Activated naive CD8-positive, alpha-beta T cell treated with anti-CD3 and anti-CD28 coated beads, Interleukin-2, amount 50 U/mL, for 24 hours (primary cell): ENCODE data around the gene LIF.

Experiments used
- ATAC-seq: fragments of 150-1000 bp; cut with Tn5 transposase; one replicate; pipeline ENCODE4 v1.10.0; 2021
- DNase-seq: peaks from one replicate; pipeline ENCODE4 v3.0.0; 2021
- H3K27ac Mint-ChIP-seq: one replicate; pipeline ENCODE4 v1.8.0; 2021; ENCODE audit warnings: mild to moderate bottlenecking, mixed read lengths
- H3K27me3 Mint-ChIP-seq: one replicate; pipeline ENCODE4 v1.8.0; 2021; ENCODE audit warnings: mixed read lengths
- H3K36me3 Mint-ChIP-seq: one replicate; pipeline ENCODE4 v1.8.0; 2021; ENCODE audit warnings: low read depth, mixed read lengths
- H3K4me1 Mint-ChIP-seq: one replicate; pipeline ENCODE4 v1.8.0; 2021; ENCODE audit warnings: mixed read lengths
- H3K4me3 Mint-ChIP-seq: one replicate; pipeline ENCODE4 v1.8.0; 2021; ENCODE audit warnings: mild to moderate bottlenecking, moderate library complexity, mixed read lengths
- H3K9me3 Mint-ChIP-seq: one replicate; pipeline ENCODE4 v1.8.0; 2021; ENCODE audit warnings: mixed read lengths

Gene LIF

DNA sequence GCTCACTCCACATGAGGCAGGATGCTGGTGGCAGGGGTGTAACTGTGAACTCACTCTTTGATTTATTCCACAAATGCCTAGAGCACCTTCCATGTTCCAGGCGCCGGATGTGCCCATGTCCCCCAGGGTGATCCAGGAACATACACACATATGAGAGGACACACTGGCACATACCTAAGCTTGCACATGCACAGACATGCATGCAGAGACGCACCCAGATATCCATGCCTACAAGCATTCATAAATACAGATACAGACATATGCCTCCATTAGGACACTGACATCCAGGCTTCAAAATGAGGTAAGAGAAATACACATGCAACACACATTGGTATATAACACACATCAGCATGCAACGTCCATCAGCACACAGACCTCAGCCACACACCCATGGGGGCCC lies 15.6 kb upstream of the LIF start:
- ATAC-seq, result no peak
- Mint-ChIP-seq H3K4me3 (peak overlapping the region; percentile 96), H3K9me3 (no peaks in the 10 kb centered on the region), H3K36me3 (peaks cover 27% of the 10 kb centered on the region), H3K27ac (peak overlapping the region; percentile 59), H3K4me1 (peaks cover 33% of the 10 kb centered on the region), H3K27me3 (no peaks in the 10 kb centered on the region)
- no peak for DNase-seq

DNA sequence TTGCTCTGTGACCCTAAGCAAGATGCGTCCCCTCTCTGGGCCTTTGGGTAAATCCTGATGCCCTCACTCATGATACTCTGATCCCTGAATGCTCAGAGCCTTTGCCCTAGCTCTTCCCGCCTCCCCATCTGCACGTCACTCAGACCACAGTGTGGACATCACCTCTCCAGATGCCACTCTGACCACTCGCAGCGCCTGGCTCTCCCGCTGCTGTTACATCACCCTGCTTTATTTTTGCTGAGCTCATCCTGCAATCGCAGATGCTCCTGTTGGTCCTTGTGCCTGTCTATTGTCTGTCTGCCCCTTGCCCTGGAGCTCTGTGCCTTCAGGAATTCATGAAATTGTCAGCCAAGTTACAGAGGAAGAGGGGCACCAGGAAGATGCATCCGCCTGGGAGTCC lies 14.6 kb upstream of the LIF start:
- no peak overlapping the region for H3K27ac Mint-ChIP-seq
- ATAC-seq, result no peak
- no peak for DNase-seq
- H3K4me1 Mint-ChIP-seq, result peaks cover 28% of the 10 kb centered on the region
- H3K27me3 Mint-ChIP-seq, result no peaks in the 10 kb centered on the region
- no peak overlapping the region for H3K4me3 Mint-ChIP-seq
- no peaks in the 10 kb centered on the region for H3K9me3 Mint-ChIP-seq
- peaks cover 24% of the 10 kb centered on the region for H3K36me3 Mint-ChIP-seq

DNA sequence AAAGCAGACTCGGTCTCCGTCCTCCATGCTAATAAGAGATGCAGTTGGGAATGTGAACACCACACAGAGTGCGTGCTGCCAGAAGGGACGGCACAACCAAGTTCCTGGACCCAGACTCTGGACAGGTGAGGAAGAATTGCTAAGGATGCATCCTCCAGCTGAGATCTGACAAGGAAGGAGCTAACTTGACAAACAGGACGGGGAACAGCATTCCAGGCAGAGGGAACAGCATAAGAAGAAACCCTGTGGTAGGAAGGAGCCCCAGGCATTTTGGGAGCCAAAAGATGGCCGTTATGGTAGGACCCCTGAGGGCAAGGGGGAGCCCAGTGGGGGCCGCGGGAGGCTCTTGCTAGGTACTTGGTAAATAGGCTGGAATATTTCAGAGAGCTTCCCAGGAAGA lies 14.1 kb upstream of the LIF start:
- Mint-ChIP-seq H3K9me3 (no peaks in the 10 kb centered on the region), H3K27ac (no peak overlapping the region)

DNA sequence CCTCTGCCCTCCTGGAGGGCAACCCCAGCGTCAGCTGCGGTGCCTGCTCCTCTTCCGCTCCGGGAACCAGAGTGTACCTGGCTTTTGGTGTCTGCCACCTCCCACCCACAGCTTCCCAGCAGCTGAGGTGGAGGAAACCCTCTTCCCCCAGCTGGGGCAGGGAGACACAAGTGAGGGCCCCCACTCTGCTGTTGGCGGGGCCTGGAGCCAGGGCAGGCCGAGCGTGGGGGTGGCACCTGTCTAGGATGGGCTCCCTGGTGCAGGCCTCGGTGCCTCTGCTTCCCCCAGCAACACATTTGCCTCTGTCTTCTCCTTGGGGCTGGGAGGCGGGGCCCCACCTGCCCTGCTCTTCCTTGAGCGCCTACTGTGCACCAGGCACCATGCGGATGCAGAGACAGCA lies 13.7 kb upstream of the LIF start:
- H3K4me3 Mint-ChIP-seq, result no peak overlapping the region
- DNase-seq, result no peak
- H3K9me3 Mint-ChIP-seq, result no peaks in the 10 kb centered on the region
- no peaks in the 10 kb centered on the region for H3K27me3 Mint-ChIP-seq
- peaks cover 24% of the 10 kb centered on the region for H3K4me1 Mint-ChIP-seq
- ATAC-seq, result no peak
- H3K36me3 Mint-ChIP-seq, result peaks cover 18% of the 10 kb centered on the region
- H3K27ac Mint-ChIP-seq, result no peak overlapping the region

More for the DNA sequence above, 14.1 kb upstream of the LIF start:
- H3K36me3 Mint-ChIP-seq, result peaks cover 21% of the 10 kb centered on the region
- H3K4me1 Mint-ChIP-seq, result peaks cover 25% of the 10 kb centered on the region
- no peak for DNase-seq
- no peaks in the 10 kb centered on the region for H3K27me3 Mint-ChIP-seq
- H3K4me3 Mint-ChIP-seq, result no peak overlapping the region
- no peak for ATAC-seq

DNA sequence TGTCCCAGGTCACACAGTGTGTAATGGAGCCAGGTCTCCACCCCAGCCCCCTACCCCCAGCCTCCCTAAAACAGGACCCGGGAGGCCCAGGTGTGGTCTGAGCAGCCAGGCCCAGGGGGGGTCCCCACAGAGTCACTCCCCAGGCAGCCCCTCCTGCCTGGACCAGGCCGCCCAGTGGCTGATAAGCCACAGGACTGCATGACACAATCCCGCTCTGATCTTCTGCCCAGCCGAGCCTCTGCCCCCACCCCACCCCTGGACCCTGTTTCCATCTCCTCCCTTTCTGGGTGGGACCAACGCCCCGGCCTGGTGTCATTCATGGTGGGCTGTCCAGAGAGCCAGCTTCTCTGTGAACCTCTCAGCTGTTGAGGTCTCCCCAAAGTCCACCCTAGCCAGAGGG lies 7.8 kb upstream of the LIF start:
- Mint-ChIP-seq H3K9me3 (no peaks in the 10 kb centered on the region), H3K4me3 (no peak overlapping the region), H3K4me1 (peaks cover 36% of the 10 kb centered on the region), H3K27ac (no peak overlapping the region), H3K27me3 (no peaks in the 10 kb centered on the region), H3K36me3 (no peaks in the 10 kb centered on the region)
- ATAC-seq (no peak), DNase-seq (no peak)

DNA sequence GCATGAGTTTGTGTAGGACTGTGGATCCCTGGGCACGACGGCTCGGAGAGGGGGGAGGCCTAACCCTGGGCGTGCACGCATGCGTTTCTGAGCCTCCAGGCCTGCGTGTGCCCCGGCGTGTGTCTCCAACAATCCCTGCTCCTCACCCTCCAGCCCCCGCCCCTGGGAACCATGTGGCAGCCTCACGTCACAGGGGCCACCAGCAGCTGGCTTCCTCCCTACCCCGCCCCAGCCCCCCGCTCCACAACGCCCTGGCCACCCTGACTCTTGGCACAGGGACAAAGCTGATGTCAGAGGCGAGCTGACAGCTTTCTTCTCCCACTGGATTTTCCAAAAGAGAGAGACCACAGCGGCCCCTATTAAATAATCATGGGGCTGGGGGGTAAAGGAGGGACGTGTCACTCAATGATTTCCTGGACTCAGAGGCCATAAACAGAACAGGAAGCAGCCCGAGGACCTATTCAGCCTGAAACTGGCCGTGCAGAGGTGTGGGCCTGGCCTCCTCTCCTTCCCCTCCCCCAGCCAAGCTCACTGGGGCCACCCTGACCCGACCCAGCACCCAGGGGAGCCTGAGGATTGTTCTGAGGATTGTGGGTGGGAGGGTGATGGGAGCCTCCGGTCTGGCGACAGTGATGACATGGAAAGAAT lies 6.8 kb upstream of the LIF start:
- peaks cover 40% of the 10 kb centered on the region for H3K4me1 Mint-ChIP-seq
- H3K36me3 Mint-ChIP-seq, result no peaks in the 10 kb centered on the region
- peak overlapping the region; percentile 59 for H3K27ac Mint-ChIP-seq
- H3K27me3 Mint-ChIP-seq, result no peaks in the 10 kb centered on the region
- ATAC-seq (no peak), DNase-seq (no peak)
- H3K9me3 Mint-ChIP-seq, result no peaks in the 10 kb centered on the region
- H3K4me3 Mint-ChIP-seq, result no peak overlapping the region

DNA sequence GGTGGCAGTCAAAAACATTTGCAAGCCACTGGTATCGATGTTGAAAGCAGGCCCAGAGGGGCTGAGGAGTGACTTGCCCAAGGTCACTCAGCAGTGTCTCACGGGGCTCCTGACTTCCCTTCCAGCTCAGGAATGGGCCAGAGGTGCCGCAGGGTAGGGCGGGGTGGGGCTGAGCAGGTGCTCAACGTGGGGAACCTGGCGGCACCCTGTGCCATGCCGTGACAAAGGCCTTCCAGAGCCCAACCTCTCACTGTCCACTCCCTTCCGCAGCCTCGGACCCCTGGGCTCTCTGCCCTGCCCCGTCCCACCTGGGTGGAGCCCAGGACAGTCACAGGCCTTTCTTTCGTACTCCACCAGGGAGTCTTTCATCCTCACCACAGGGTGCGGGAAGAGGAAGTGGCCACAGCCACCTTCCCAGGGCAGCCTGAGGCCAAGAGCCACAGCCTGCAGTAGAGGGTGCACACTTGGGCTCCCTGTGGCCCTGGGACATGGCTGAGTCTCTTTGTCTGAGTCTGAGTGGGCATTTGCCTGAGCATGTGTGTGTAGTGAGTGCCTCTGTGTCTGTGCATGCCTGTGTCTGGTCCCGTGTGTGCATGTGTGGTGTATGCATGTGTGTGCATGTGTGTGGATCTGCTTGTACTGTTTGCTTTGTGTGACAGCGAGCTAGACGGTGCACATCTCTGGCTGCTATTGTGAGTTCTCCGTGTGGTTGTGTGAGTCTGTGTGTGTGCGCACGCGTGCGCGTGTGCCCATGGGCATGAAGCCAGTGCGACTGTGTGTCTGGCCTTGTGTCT lies 6.0 kb upstream of the LIF start:
- no peak for ATAC-seq
- no peak for DNase-seq
- Mint-ChIP-seq H3K27me3 (no peaks in the 10 kb centered on the region), H3K9me3 (no peaks in the 10 kb centered on the region), H3K36me3 (no peaks in the 10 kb centered on the region), H3K4me1 (peaks cover 48% of the 10 kb centered on the region), H3K27ac (peak overlapping the region; percentile 59), H3K4me3 (no peak overlapping the region)

DNA sequence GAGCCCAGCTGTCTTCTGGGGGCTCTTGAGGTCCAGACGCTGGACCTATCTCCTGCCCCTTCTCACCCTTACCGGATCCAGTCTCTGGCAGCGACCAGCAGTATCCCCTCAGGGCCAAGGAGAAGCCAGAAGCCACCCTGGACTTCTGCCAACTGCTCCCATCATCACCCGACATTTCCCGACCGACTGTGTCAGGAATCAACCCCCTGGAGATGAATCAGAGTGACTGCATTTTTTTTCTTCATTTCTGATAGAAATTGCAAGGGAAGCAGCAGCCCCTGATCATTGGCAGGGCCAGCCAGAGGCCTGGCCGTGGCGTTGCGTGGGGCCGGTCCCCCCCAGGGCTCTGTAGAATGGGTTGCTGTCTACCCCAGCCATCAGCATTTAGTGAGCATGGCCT lies 5.2 kb upstream of the LIF start:
- Mint-ChIP-seq H3K4me3 (no peak overlapping the region), H3K4me1 (peaks cover 56% of the 10 kb centered on the region), H3K27me3 (no peaks in the 10 kb centered on the region), H3K27ac (peak overlapping the region; percentile 19), H3K9me3 (no peaks in the 10 kb centered on the region), H3K36me3 (no peaks in the 10 kb centered on the region)
- DNase-seq (no peak), ATAC-seq (no peak)

DNA sequence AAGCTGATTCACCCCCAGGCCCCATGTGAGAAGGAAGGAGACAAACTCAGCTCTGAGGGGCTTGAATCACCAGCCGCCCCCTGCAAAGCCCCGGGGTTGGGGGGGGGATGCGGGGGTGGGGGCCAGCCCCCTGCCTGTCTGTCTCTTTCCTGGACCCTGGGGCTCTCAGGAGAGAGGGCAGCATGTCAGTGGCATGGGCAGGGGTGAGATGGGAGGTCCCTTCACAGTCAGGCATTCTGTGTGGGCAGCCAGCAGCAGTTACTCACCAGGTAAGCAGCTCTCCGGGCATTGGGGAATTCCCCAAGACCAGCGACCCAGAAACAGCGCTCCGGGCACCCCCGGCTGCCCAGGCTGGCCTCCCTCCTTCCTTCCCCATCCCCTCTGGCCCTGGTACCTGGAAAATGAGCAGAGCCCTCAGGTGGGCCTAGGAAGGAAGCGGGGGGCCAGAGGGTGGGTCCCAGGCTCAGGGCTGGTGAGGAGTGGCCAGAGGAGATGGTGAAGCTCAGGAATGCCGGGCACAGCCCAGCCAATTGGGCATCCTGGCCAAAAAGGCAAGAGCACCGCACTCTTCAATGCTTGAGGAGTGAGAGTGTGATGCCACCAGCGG lies 4.2 kb upstream of the LIF start:
- DNase-seq (peak; percentile 69), ATAC-seq (peak; percentile 63)
- Mint-ChIP-seq H3K27me3 (no peaks in the 10 kb centered on the region), H3K27ac (peak overlapping the region; percentile 80), H3K4me3 (no peak overlapping the region), H3K4me1 (peaks cover 60% of the 10 kb centered on the region), H3K36me3 (peaks cover 4% of the 10 kb centered on the region), H3K9me3 (no peaks in the 10 kb centered on the region)

DNA sequence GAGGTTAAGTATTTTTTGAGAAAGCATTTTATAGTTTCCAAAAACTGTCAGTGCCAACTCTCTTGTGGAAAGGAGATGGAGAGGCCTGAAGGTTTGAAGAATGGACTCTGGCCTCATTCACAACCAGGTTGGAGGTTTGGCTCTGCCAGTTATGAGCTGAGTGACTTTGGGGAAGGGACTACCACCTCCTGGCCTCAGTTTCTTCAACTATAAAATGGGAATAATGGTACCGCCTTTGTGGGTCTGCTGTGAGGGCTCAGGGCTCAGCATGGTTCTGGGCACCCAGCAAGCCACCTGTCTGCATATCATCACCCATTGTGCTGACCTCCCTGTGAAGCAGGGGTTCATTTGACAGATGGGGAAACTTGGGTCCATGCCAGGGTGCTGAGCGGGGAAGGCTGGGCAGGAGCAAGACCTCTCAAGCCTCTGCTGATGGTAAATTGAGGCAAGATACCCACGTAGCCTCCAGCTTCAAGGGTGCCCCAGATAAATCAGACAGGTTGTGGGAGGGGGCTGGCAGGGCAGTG lies 3.5 kb upstream of the LIF start:
- H3K9me3 Mint-ChIP-seq, result no peaks in the 10 kb centered on the region
- H3K4me3 Mint-ChIP-seq, result no peak overlapping the region
- H3K4me1 Mint-ChIP-seq, result peaks cover 62% of the 10 kb centered on the region
- H3K36me3 Mint-ChIP-seq, result peaks cover 9% of the 10 kb centered on the region
- no peaks in the 10 kb centered on the region for H3K27me3 Mint-ChIP-seq
- peak overlapping the region; percentile 80 for H3K27ac Mint-ChIP-seq
- ATAC-seq (no peak), DNase-seq (no peak)

DNA sequence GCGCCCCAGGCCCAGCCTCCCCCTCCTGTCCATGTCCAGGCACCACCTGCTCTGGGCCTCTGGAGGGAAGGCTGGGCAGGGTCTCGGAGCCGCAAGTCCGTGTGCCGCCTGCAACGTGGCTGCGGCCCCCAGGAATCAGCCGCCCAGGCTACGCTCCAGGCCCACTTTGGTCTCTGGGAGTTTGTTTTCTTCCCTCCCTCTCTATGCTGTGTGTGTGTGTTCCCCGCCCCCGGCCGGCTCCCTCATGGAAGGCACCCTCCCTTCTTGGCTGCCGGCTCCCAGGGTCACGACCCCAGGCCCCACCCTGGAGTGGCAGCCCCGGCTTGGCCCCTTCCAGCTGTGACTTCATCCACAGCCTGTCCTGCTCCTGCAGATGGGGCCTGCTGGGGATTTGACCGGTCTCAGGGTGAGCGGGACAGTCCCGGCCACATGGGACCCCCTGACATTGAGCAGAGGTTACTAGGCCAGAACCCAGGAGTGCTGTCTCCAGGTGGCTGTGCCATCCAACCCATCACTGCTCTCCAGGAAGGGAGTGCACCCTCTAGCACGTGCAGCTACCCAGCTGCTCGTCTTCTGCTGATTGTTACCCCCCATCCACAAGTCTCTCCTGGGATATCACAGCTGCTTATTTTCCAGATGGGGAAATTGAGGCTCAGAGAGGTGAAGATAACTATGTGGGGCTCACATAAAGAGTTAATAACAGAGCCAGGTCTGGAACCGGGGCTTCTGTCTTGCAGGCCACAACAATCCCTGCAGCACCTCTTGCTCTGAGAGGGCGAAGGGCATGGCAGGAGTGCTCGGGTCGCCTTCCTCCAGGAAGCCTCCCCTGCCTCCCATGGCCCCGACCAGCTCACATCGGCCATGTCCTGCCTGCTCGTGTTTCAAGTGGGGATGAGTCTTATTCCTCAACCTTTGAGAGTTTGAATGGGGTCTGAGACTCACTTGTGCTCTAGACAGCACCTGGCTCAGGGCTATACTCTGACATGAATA lies 2.8 kb upstream of the LIF start:
- no peaks in the 10 kb centered on the region for H3K27me3 Mint-ChIP-seq
- H3K27ac Mint-ChIP-seq, result peak overlapping the region; percentile 80
- peaks cover 70% of the 10 kb centered on the region for H3K4me1 Mint-ChIP-seq
- ATAC-seq, result no peak
- peaks cover 16% of the 10 kb centered on the region for H3K36me3 Mint-ChIP-seq
- no peak for DNase-seq
- H3K9me3 Mint-ChIP-seq, result no peaks in the 10 kb centered on the region
- H3K4me3 Mint-ChIP-seq, result no peak overlapping the region

DNA sequence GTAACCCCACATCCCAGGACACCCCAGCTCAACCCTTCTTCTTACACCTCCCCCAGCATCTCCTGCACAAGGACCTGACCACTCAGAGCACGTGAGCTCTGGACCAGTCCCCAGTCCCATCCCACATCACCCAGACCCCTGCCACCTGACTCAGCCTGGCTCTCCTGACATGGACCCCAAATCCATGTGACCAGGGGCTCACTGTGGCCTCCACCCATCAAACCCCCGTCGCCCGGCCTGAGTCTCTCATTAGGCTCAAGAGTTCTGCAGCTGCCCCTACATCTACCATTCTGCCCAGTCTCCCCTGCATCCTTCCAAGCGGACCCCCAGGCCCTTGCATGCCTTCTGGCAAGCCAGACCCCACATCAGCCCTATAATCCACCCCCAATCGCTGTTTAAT lies 1.9 kb upstream of the LIF start:
- Mint-ChIP-seq H3K4me3 (no peak overlapping the region), H3K36me3 (peaks cover 25% of the 10 kb centered on the region), H3K27ac (peak overlapping the region; percentile 73), H3K9me3 (no peaks in the 10 kb centered on the region), H3K27me3 (no peaks in the 10 kb centered on the region), H3K4me1 (peaks cover 76% of the 10 kb centered on the region)
- ATAC-seq (no peak), DNase-seq (no peak)

DNA sequence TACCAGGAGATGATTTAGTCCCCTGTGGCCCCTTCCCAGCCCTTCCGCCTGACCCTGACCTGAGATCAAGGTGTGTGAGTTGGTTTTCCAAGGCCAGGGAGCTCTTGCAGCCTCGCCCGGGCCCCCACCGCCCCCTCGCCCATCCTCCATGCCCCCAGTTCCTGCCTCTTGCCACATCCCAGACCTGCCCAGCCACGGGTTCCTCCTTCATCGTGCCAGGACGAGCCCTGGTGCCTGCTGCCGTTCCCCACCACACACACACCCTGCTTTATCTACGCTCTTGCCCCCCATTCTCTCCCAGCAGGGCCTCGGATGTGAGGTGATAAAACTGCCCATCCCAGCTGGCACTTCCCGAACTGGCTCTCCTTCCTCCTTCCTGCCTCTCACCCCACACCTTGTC lies 1.4 kb upstream of the LIF start:
- H3K27ac Mint-ChIP-seq, result peak overlapping the region; percentile 91
- ATAC-seq (no peak), DNase-seq (no peak)
- no peaks in the 10 kb centered on the region for H3K27me3 Mint-ChIP-seq
- peaks cover 78% of the 10 kb centered on the region for H3K4me1 Mint-ChIP-seq
- peak overlapping the region; percentile 91 for H3K4me3 Mint-ChIP-seq
- H3K9me3 Mint-ChIP-seq, result no peaks in the 10 kb centered on the region
- H3K36me3 Mint-ChIP-seq, result peaks cover 29% of the 10 kb centered on the region

DNA sequence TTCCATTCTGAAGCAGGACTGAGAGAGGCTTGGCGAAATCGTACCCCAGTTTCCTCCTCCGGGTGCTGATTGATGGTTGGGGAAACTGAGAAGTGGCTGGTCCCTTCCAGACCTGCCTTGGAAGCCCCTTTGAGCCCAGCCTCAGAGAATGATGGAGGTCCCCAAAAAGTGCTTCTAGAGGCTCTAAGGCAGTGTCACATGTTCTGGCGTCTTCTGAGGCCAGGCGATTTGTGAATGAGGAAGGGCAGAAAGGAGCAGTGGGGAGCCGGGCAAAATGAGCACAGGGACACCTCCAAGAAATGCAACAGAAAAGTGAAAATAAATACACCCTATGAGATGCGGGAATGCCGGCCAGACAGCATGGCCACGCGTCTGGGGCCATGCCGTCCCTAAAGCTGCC lies 1.0 kb upstream of the LIF start:
- DNase-seq (no peak), ATAC-seq (no peak)
- Mint-ChIP-seq H3K4me1 (peaks cover 78% of the 10 kb centered on the region), H3K27me3 (no peaks in the 10 kb centered on the region), H3K9me3 (no peaks in the 10 kb centered on the region), H3K36me3 (peaks cover 33% of the 10 kb centered on the region), H3K4me3 (peak overlapping the region; percentile 91), H3K27ac (peak overlapping the region; percentile 91)
